K562 (cell line): ENCODE data around the gene TCF12. TPM values are rescaled to one million over a fixed set of nuclear protein-coding genes. Genes with fewer than 3 reads are reported as not detected.

ENCODE experiments used
- ATAC-seq: fragments of 200-7000 bp; cut with Tn5 transposase; 3 replicates; pipeline ENCODE4 v1.9.1; 2020; ENCODE audit warnings: moderate library complexity
- BruUV-seq: library from RNA; stranded (reverse); fragments of 400-500 nt; replicated peaks from 2 replicates; lab custom pipeline; 2021; lab: Mats Ljungman, UMichigan
- CTCF ChIA-PET: fragments of 300-600 bp; formaldehyde crosslinking; extraction: SDS; loops from one replicate; lab custom pipeline; 2021; ENCODE audit warnings: low intra/inter-chr PET ratio; lab: Yijun Ruan, JAX
- POLR2A ChIA-PET: fragments of 300-600, 350-650 bp; sonication (Branson Sonifier 250); formaldehyde crosslinking; extraction: SDS; loops from one replicate; lab custom pipeline; 2021; ENCODE audit warnings: antibody characterized with exemption, inconsistent platforms; lab: Yijun Ruan, JAX
- DNase-seq, 4 experiments: peaks; one replicate each; pipeline versions ENCODE4 v3.0.0 to v3.0.0-alpha.2; 2011 to 2018; ENCODE audit warnings: low spot score in 3 of 4, mixed read lengths in 3 of 4; ENCODE audit errors: extremely low read depth in 1 of 4
- FAIRE-seq: peaks from 2 replicates; lab custom pipeline; 2011; peaks lifted over from hg19 to GRCh38; lab: Jason Lieb, UNC
- H2AFZ ChIP-seq: 2 replicates; pipeline ENCODE4 v1.6.0; 2011; ENCODE audit warnings: low read depth, low read length, control low read depth, inconsistent platforms
- H3K27ac ChIP-seq: fragments of 200-600 bp; 3 replicates; pipeline ENCODE4 v1.8.0; 2011; ENCODE audit warnings: low read depth, mild to moderate bottlenecking, control low read depth, inconsistent platforms, low read length, moderate library complexity, mixed read lengths; ENCODE audit errors: extremely low read depth
- H3K27me3 ChIP-seq, 2 experiments: fragments of 300-600 bp in 1 of 2; 2 replicates in 1 of 2; 3 replicates in 1 of 2; pipeline versions ENCODE4 v1.6.0 to v1.8.0; 2011; ENCODE audit warnings: inconsistent platforms in 2 of 2, low read length in 2 of 2, mild to moderate bottlenecking in 1 of 2, mixed read lengths in 1 of 2, moderate library complexity in 1 of 2; ENCODE audit not compliant: control insufficient read depth in 2 of 2, insufficient read depth in 2 of 2
- H3K36me3 ChIP-seq: fragments of 300-600 bp; 3 replicates; pipeline ENCODE4 v1.8.0; 2011; ENCODE audit warnings: mild to moderate bottlenecking, low read length, inconsistent platforms; ENCODE audit not compliant: control insufficient read depth, insufficient read depth
- H3K4me1 ChIP-seq, 2 experiments: fragments of 200-600 bp in 1 of 2; replicated peaks in 1 of 2; 2 replicates in 1 of 2; 3 replicates in 1 of 2; pipeline versions ENCODE4 v1.5.1 to v1.8.0; 2011; ENCODE audit warnings: inconsistent platforms in 2 of 2, low read length in 2 of 2, mild to moderate bottlenecking in 1 of 2, mixed read lengths in 1 of 2, moderate library complexity in 1 of 2; ENCODE audit not compliant: control insufficient read depth in 2 of 2, insufficient read depth in 2 of 2
- H3K4me2 ChIP-seq: 2 replicates; pipeline ENCODE4 v1.6.1; 2011; ENCODE audit warnings: low read length, control low read depth, inconsistent platforms, mixed read lengths; ENCODE audit not compliant: insufficient read depth
- H3K4me3 ChIP-seq: fragments of 200-600 bp; sonication (generic), shearing (Covaris generic); 2 replicates; pipeline ENCODE4 v1.5.1; 2016; ENCODE audit warnings: control low read depth, inconsistent platforms
- H3K79me2 ChIP-seq: fragments of 200-600 bp; 3 replicates; pipeline ENCODE4 v1.8.0; 2011; ENCODE audit warnings: low read length, inconsistent platforms; ENCODE audit not compliant: control insufficient read depth, insufficient read depth
- H3K9ac ChIP-seq, 2 experiments: 2 replicates each; pipeline versions ENCODE4 v1.6.0 to v1.6.1; 2011; ENCODE audit warnings: low read depth in 2 of 2, low read length in 2 of 2, control low read depth in 1 of 2, inconsistent platforms in 1 of 2, mild to moderate bottlenecking in 1 of 2, mixed read lengths in 1 of 2; ENCODE audit not compliant: insufficient read depth in 1 of 2
- H3K9me1 ChIP-seq: one replicate; pipeline ENCODE4 v1.6.0; 2011; ENCODE audit warnings: inconsistent platforms, mild to moderate bottlenecking, low read length, moderate library complexity; ENCODE audit not compliant: control insufficient read depth, insufficient read depth
- H3K9me3 ChIP-seq: replicated peaks from 2 replicates; pipeline ENCODE4 v1.5.1; 2011; ENCODE audit warnings: low read depth, low read length, inconsistent platforms; ENCODE audit not compliant: control insufficient read depth, insufficient read depth
- H4K20me1 ChIP-seq: replicated peaks from 2 replicates; pipeline ENCODE4 v1.6.1; 2011; ENCODE audit warnings: low read length, inconsistent platforms, mixed read lengths; ENCODE audit not compliant: control insufficient read depth, insufficient read depth
- CC2D1A ChIP-seq: fragments of 450-650 bp; IDR thresholded peaks from 2 replicates; pipeline ENCODE4 v1.6.1; 2017; ENCODE audit warnings: mild to moderate bottlenecking
- CEBPB ChIP-seq: fragments of 450-650 bp; IDR thresholded peaks from 2 replicates; pipeline ENCODE4 v1.6.1; 2016; ENCODE audit warnings: missing genetic modification characterization, missing compliant biosample characterization
- CHD1 ChIP-seq: fragments of 200-600 bp; sonication (generic); IDR thresholded peaks from one replicate; pipeline ENCODE4 v1.6.1; 2012; ENCODE audit warnings: mild to moderate bottlenecking, moderate library complexity, low read length, inconsistent platforms
- ESRRB ChIP-seq: fragments of 250-450 bp; sonication (Bioruptor Pico); IDR thresholded peaks from 2 replicates; pipeline ENCODE4 v1.5.0; 2020; ENCODE audit warnings: mild to moderate bottlenecking, moderate library complexity, borderline replicate concordance
- EWSR1 ChIP-seq: fragments of 450-650 bp; IDR thresholded peaks from 2 replicates; pipeline ENCODE4 v1.6.1; 2018; ENCODE audit warnings: borderline replicate concordance, mild to moderate bottlenecking, low read depth, moderate library complexity; ENCODE audit not compliant: partially characterized antibody
- FOSL1 ChIP-seq: fragments of 200-800 bp; sonication (Bioruptor generic); conservative IDR thresholded peaks from 2 replicates; pipeline ENCODE4 v1.6.1; 2016; ENCODE audit warnings: missing genetic modification characterization, missing compliant biosample characterization
- FOXA3 ChIP-seq, 2 experiments: fragments of 450-650 bp in 1 of 2; sonication (generic) in 1 of 2; formaldehyde crosslinking; IDR thresholded peaks in 1 of 2; conservative IDR thresholded peaks in 1 of 2; 2 replicates each; pipeline versions ENCODE4 v1.4.0 to v1.8.0; 2020 to 2022; ENCODE audit warnings: mild to moderate bottlenecking in 2 of 2, missing genetic modification reagents in 1 of 2
- JUND ChIP-seq, 2 experiments: IDR thresholded peaks; 2 replicates in 1 of 2; 3 replicates in 1 of 2; pipeline ENCODE4 v1.6.1; 2011; ENCODE audit warnings: borderline replicate concordance in 2 of 2, low read depth in 2 of 2, low read length in 2 of 2, improper control_type of control experiment in 1 of 2, missing biosample characterization in 1 of 2, missing genetic modification characterization in 1 of 2, missing genetic modification reagents in 1 of 2
- KDM4B ChIP-seq, 2 experiments: fragments of 450-650 bp in 1 of 2; sonication (generic) in 1 of 2; IDR thresholded peaks; 2 replicates each; pipeline ENCODE4 v1.6.1; 2016 to 2017; ENCODE audit warnings: borderline replicate concordance in 2 of 2, antibody characterized with exemption in 1 of 2, low read depth in 1 of 2, mild to moderate bottlenecking in 1 of 2
- MED1 ChIP-seq: sonication (generic); formaldehyde crosslinking; IDR thresholded peaks from 2 replicates; pipeline ENCODE4 v1.8.1; 2023; ENCODE audit warnings: missing genetic modification reagents, borderline replicate concordance
- NFATC3 ChIP-seq: fragments of 450-650 bp; IDR thresholded peaks from 2 replicates; pipeline ENCODE4 v1.6.1; 2017; ENCODE audit warnings: mild to moderate bottlenecking
- NFRKB ChIP-seq: fragments of 450-650 bp; IDR thresholded peaks from 2 replicates; pipeline ENCODE4 v1.6.1; 2016; ENCODE audit warnings: low read depth
- SMARCA4 ChIP-seq: fragments of 450-650 bp; IDR thresholded peaks from 2 replicates; pipeline ENCODE4 v1.6.1; 2016
- SMARCC2 ChIP-seq: fragments of 450-650 bp; IDR thresholded peaks from 2 replicates; pipeline ENCODE4 v1.6.1; 2017; ENCODE audit warnings: antibody characterized with exemption, moderate library complexity, mild to moderate bottlenecking, low read depth
- SRSF1 ChIP-seq: fragments of 200-400 bp; formaldehyde crosslinking; IDR thresholded peaks from 2 replicates; pipeline ENCODE4 v1.6.1; 2017; ENCODE audit warnings: mild to moderate bottlenecking, low read depth, low read length, moderate library complexity
- ZNF316 ChIP-seq: fragments of 450-650 bp; IDR thresholded peaks from 2 replicates; pipeline ENCODE4 v1.6.1; 2016
- ZNF324 ChIP-seq: fragments of 250-450 bp; sonication (Bioruptor Pico); IDR thresholded peaks from 2 replicates; pipeline ENCODE4 v1.4.0; 2020; ENCODE audit warnings: mild to moderate bottlenecking
- ZNF584 ChIP-seq: fragments of 200-800 bp; sonication (Bioruptor generic); IDR thresholded peaks from 2 replicates; pipeline ENCODE4 v1.6.1; 2016; ENCODE audit warnings: low read depth, mild to moderate bottlenecking, missing genetic modification characterization, missing compliant biosample characterization
- WGBS: fragments of 100-300 bp; shearing (Covaris generic); methylation state at CpG from one replicate; pipeline ENCODE4 v1.1.6; 2016; ENCODE audit warnings: low coverage, mixed read lengths; ENCODE audit not compliant: insufficient coverage; ENCODE audit errors: missing lambda C conversion rate; 5-methylcytosine and 5-hydroxymethylcytosine counted together
- in situ Hi-C: fragments of 300-500 bp; cut with MboI; formaldehyde crosslinking; loops from 4 replicates; pipeline ENCODE4 v1.15.0; 2018; ENCODE audit warnings: inconsistent platforms, mixed read lengths
- intact Hi-C: fragments of 100-400 bp; cut with micrococcal nuclease; formaldehyde crosslinking; loops from 2 replicates; pipeline ENCODE4 v1.14.2; 2022
- polyA plus RNA-seq, 8 experiments: library from polyadenylated mRNA; depleted of rRNA in 4 of 8; stranded (reverse) in 5 of 8; unstranded in 3 of 8; fragments of >200 nt; fragmentation: Nextera tagmentation in 2 of 8; fragmentation: Illumina TruSeq in 1 of 8; extraction: Ambion mirVana in 2 of 8; extraction: Trizol in 1 of 8; gene quantifications; 2 replicates each; pipeline versions ENCODE4 v1.2.1 to v1.2.3, GENCODE V29; 2011 to 2014; ENCODE audit warnings: inconsistent platforms in 1 of 8, missing spikeins in 1 of 8
- total RNA-seq, 7 experiments: library from RNA; depleted of rRNA in 6 of 7; stranded (reverse); fragments of >200 nt in 6 of 7; fragmentation: Illumina TruSeq in 2 of 7; extraction: Trizol in 2 of 7; gene quantifications; 2 replicates each; pipeline versions ENCODE4 v1.2.1 to v1.2.3, GENCODE V29; 2011 to 2021; ENCODE audit warnings: low replicate concordance in 1 of 7

TCF12 gene
- total and polyA plus RNA-seq, 9 of the 15 experiments (the other 6 are each of a cell fraction or from before 2014, with no cell fraction given) = 10.5 to 132 (median 52.9) TPM

GRCh38 chr15:56978898-56979662 lies 60.6 kb downstream of the TCF12 start:
- Histone ChIP-seq H3K4me2 (no peak overlapping the region), H3K9me3 (no peaks in the 10 kb centered on the region), H3K4me3 (no peak overlapping the region), H3K9ac (no peak overlapping the region), H2AFZ (no peak overlapping the region), H4K20me1 (no peaks in the 10 kb centered on the region), H3K36me3 (0 out of 3 replicates have a peak, but pooled peaks cover 2% of the 10 kb centered on the region), H3K9me1 (no peaks in the 10 kb centered on the region), H3K27me3 (no peaks in the 10 kb centered on the region), H3K79me2 (peaks cover 93% of the 10 kb centered on the region), H3K4me1 (peaks cover 0 to 17% of the 10 kb centered on the region in 2 experiments; a peak in 3 of 5 replicates), H3K27ac (peak overlapping the region; percentile 27; the same call in 1 of the 3 replicates)
- no TSS peak for BruUV-seq
- TF ChIP-seq NFRKB (no peak), CC2D1A (no peak), ESRRB (CRISPR knock-in tag) (no peak), SMARCC2 (0 out of 2 replicates have a peak, but pooled peaks have one; percentile 47), SMARCA4 (peak; percentile 25; the same call in 1 of the 2 replicates), CHD1 (no peak), JUND (IDR thresholded peaks at IDR 0.05; ENCODE audit: borderline replicate concordance, low read depth, low read length) (peak; percentile 28; the same call in 1 of the 2 replicates), JUND (tag; IDR thresholded peaks at IDR 0.05; ENCODE audit: borderline replicate concordance, low read depth, low read length) (no peak), FOXA3 (CRISPR knock-in tag; conservative IDR thresholded peaks at IDR 0.05 in 1 of 2, IDR thresholded peaks at IDR 0.05 in 1 of 2) (peak; percentile 57 to 81; a peak in 3 of 4 replicates), NFATC3 (no peak), FOSL1 (tag) (0 out of 2 replicates have a peak, but pooled peaks have one; percentile 34), ZNF584 (CRISPR knock-in tag) (no peak), MED1 (CRISPR knock-in tag) (no peak), CEBPB (tag) (no peak), ZNF324 (CRISPR knock-in tag) (no peak), EWSR1 (no peak), SRSF1 (no peak), ZNF316 (peak; percentile 37; the same call in 1 of the 2 replicates), KDM4B (IDR thresholded peaks at IDR 0.05; ENCODE audit: borderline replicate concordance in 2 of 2, low read depth in 1 of 2) (no peak)
- 57% methylated on average over 2 of the region's 2 CpGs for WGBS
- no peak for FAIRE-seq
- ChIA-PET POLR2A (interaction anchor here (0.8 to 1.4 kb wide), 2 partner anchors 8 to 423 kb away, joined by 3 read pairs; no protein-coding TSS in a partner anchor), CTCF (no interaction called here)
- in situ Hi-C loops (no loop called here), intact Hi-C loops (no loop called here)
- ATAC-seq = no peak
- DNase-seq = no peak
